ENCODE data around the gene ZNF773. TPM values are rescaled to one million over a fixed set of nuclear protein-coding genes. Genes with fewer than 3 reads are reported as not detected.
"Not testable (repeated sequence)": the region's sequence is repeated elsewhere in the genome, so short reads cannot be mapped to it uniquely, and the experiment has no call there.

The ZNF773 gene
- total RNA-seq, 4 donors from 2014 or later: 7.1 to 18.9 (median 16.6) TPM

DNA sequence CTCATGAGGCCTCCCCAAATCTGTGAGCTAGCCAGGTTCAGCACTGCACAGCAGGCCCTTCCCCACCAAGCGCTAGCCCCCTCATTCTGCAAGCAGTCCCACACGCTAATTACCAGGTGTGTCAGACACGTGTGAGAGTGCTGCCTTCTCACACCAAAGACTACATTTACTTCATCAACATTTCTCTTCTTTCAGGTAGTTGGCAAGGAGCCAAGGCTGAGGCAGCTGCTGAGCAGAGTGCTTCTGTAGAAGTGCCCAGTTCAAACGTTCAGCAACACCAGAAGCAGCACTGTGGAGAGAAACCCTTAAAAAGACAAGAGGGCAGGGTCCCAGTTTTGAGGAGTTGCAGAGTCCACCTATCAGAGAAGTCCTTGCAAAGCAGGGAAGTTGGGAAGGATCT is 6.4 kb downstream of the ZNF773 start:
- intact Hi-C loops (cut with DNase I): no loop called here
- no peak overlapping the region for H3K4me3 ChIP-seq
- peaks cover 33 to 82% (median 49%) of the 10 kb centered on the region in 4 donors for H3K36me3 ChIP-seq
- no peak for DNase-seq (ENCODE audit: extremely low spot score)
- TF ChIP-seq EP300 (IDR thresholded peaks at IDR 0.05) (no peak), POLR2AphosphoS5 (IDR thresholded peaks at IDR 0.05) (no peak), CTCF (IDR thresholded peaks at IDR 0.05) (no peak), POLR2A (IDR thresholded peaks at IDR 0.05; ENCODE audit: low read depth) (no peak)
- H3K27ac ChIP-seq (replicated peaks in 1 of 4): no peak overlapping the region
- peaks cover 0 to 58% (median 26%) of the 10 kb centered on the region in 4 donors for H3K9me3 ChIP-seq
- WGBS: 74% methylated on average over 4 of the region's 4 CpGs
- peaks cover under 1 to 7% (median 3%) of the 10 kb centered on the region in 4 donors for H3K4me1 ChIP-seq
- no peaks in the 10 kb centered on the region for H3K27me3 ChIP-seq

- intact Hi-C loops (cut with DNase I): no loop called here
- no peak for TF ChIP-seq CTCF (IDR thresholded peaks at IDR 0.05)
- no peak for TF ChIP-seq POLR2A (IDR thresholded peaks at IDR 0.05; ENCODE audit: low read depth)
- TF ChIP-seq EP300 (IDR thresholded peaks at IDR 0.05): no peak
- TF ChIP-seq POLR2AphosphoS5 (IDR thresholded peaks at IDR 0.05): no peak
- Histone ChIP-seq H3K27ac (replicated peaks in 1 of 4) (no peak overlapping the region), H3K4me3 (no peak overlapping the region), H3K9me3 (peaks cover 0 to 74% (median 45%) of the 10 kb centered on the region in 4 donors), H3K27me3 (no peaks in the 10 kb centered on the region), H3K36me3 (peaks cover 18 to 78% (median 46%) of the 10 kb centered on the region in 4 donors), H3K4me1 (no peaks in the 10 kb centered on the region)
- DNase-seq (ENCODE audit: extremely low spot score): no peak
These were observed 11.7 kb downstream of the ZNF773 start for GRCh38 chr19:57511484-57511883.

DNA sequence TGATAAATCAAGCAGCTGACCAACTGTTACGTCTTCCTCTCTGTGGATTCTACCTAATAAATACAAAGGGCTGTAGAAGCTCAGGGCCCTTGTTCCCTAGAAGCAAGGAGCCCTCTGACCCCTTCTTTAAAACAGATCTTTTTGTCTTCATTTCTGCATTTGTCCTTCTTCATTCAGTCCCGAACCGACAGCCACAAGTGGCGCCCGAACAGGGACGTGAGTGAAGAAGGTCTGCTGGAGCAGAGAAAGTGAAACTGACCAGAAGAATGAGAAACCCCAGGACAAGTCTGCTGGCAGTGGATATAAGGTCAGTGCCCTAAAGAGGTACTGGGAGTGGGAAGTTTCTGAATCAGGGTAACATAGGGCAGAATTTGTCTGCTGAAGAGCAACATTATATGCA is 13.1 kb downstream of the ZNF773 start:
- 97% methylated on average over 6 of the region's 6 CpGs for WGBS
- TF ChIP-seq POLR2A (IDR thresholded peaks at IDR 0.05; ENCODE audit: low read depth): no peak
- no peak for TF ChIP-seq CTCF (IDR thresholded peaks at IDR 0.05)
- no peak for TF ChIP-seq POLR2AphosphoS5 (IDR thresholded peaks at IDR 0.05)
- TF ChIP-seq EP300 (IDR thresholded peaks at IDR 0.05): no peak
- H3K9me3 ChIP-seq: peaks cover 0 to 66% (median 46%) of the 10 kb centered on the region in 4 donors
- no peak for DNase-seq (ENCODE audit: extremely low spot score)
- intact Hi-C loops (cut with DNase I): no loop called here
- H3K36me3 ChIP-seq: peaks cover 8 to 78% (median 38%) of the 10 kb centered on the region in 4 donors
- no peak overlapping the region for H3K4me3 ChIP-seq
- no peaks in the 10 kb centered on the region for H3K27me3 ChIP-seq
- H3K27ac ChIP-seq (replicated peaks in 1 of 4): no peak overlapping the region
- no peaks in the 10 kb centered on the region for H3K4me1 ChIP-seq

- H3K36me3 ChIP-seq: peaks cover 8 to 68% (median 40%) of the 10 kb centered on the region in 4 donors
These were observed 15.5 kb downstream of the ZNF773 start for GRCh38 chr19:57515255-57515654.

DNA sequence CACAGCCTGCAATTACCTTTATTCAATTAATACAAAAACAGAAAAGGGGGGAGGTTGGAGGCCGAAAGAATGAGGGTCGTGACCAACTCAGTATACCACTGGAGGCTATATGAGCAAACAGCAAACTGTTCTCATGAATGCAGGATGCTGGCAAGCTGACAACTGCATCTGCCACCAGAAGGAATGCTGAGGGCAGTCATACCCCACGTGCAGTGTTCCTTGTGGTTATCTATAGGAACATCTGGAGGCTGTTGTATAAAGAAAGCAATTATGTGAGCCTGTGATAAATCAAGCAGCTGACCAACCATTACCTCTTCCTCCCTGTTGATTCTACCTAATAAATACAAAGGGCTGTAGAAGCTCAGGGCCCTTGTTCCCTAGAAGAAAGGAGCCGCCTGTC is 18.3 kb downstream of the ZNF773 start:
- peaks cover 0 to 32% (median 14%) of the 10 kb centered on the region in 4 donors for H3K9me3 ChIP-seq
- WGBS: 88% methylated on average over 4 of the region's 4 CpGs
- not testable (repeated sequence) for H3K4me3 ChIP-seq

More at GRCh38 chr19:57515255-57515654, 15.5 kb downstream of the ZNF773 start:
- H3K27ac ChIP-seq (replicated peaks in 1 of 4): no peak overlapping the region
- H3K4me1 ChIP-seq: no peaks in the 10 kb centered on the region
- peaks cover 0 to 50% (median 37%) of the 10 kb centered on the region in 4 donors for H3K9me3 ChIP-seq
- 95% methylated on average over 5 of the region's 5 CpGs for WGBS
- DNase-seq (ENCODE audit: extremely low spot score): no peak
- intact Hi-C loops (cut with DNase I): no loop called here
- H3K4me3 ChIP-seq: no peak overlapping the region
- H3K27me3 ChIP-seq: no peaks in the 10 kb centered on the region
- TF ChIP-seq POLR2AphosphoS5 (IDR thresholded peaks at IDR 0.05): no peak
- TF ChIP-seq POLR2A (IDR thresholded peaks at IDR 0.05; ENCODE audit: low read depth): no peak
- no peak for TF ChIP-seq EP300 (IDR thresholded peaks at IDR 0.05)
- no peak for TF ChIP-seq CTCF (IDR thresholded peaks at IDR 0.05)

More for the DNA sequence above, 18.3 kb downstream of the ZNF773 start:
- H3K4me1 ChIP-seq; H3K27me3 ChIP-seq; H3K27ac ChIP-seq (replicated peaks in 1 of 4); intact Hi-C loops (cut with DNase I); DNase-seq (ENCODE audit: extremely low spot score): not testable (repeated sequence)
- peaks cover 2 to 60% (median 36%) of the 10 kb centered on the region in 4 donors for H3K36me3 ChIP-seq
